Endothelial cell of umbilical vein (primary cell): ENCODE measurements around the gene PPTC7. TPM values are rescaled to one million over a fixed set of nuclear protein-coding genes. Genes with fewer than 3 reads are reported as not detected.

Experiments
- BruUV-seq: library from RNA; stranded (reverse); fragments of 400-500 nt; replicated peaks from 2 replicates; lab custom pipeline; 2021; lab: Mats Ljungman, UMichigan
- CTCF ChIA-PET: fragments of 300-600, 350-600 bp; sonication (Branson Sonifier 250); formaldehyde crosslinking; loops from one replicate; lab custom pipeline; 2021; ENCODE audit warnings: antibody characterized with exemption, inconsistent platforms; lab: Charles Lee
- POLR2A ChIA-PET: fragments of 300-600, 350-600 bp; sonication (Branson Sonifier 250); formaldehyde crosslinking; loops from one replicate; lab custom pipeline; 2021; ENCODE audit warnings: antibody characterized with exemption, inconsistent platforms; lab: Charles Lee
- DNase-seq: peaks from one replicate; pipeline ENCODE4 v3.0.0-alpha.2; 2011; ENCODE audit warnings: low read depth, low spot score
- FAIRE-seq: peaks from 2 replicates; lab custom pipeline; 2011; peaks lifted over from hg19 to GRCh38; lab: Jason Lieb, UNC
- H2AFZ ChIP-seq: 2 replicates; pipeline ENCODE4 v1.6.0; 2012; ENCODE audit warnings: low read depth, low read length, control low read depth, inconsistent platforms
- H3K27ac ChIP-seq: 2 replicates; pipeline ENCODE4 v1.5.1; 2011; ENCODE audit warnings: low read depth, mild to moderate bottlenecking, control low read depth, low read length, moderate library complexity; ENCODE audit not compliant: insufficient read depth
- H3K27me3 ChIP-seq, 2 experiments: 2 replicates each; pipeline versions ENCODE4 v1.6.0 to v1.6.1; 2011; ENCODE audit warnings: low read length in 2 of 2, mixed read lengths in 1 of 2; ENCODE audit not compliant: control insufficient read depth in 2 of 2, insufficient read depth in 2 of 2
- H3K36me3 ChIP-seq, 2 experiments: 2 replicates in 1 of 2; 3 replicates in 1 of 2; pipeline ENCODE4 v1.5.1; 2011; ENCODE audit warnings: low read length in 2 of 2, mild to moderate bottlenecking in 1 of 2, moderate library complexity in 1 of 2; ENCODE audit not compliant: control insufficient read depth in 2 of 2, insufficient read depth in 2 of 2; ENCODE audit errors: extremely low read depth in 1 of 2
- H3K4me1 ChIP-seq: 3 replicates; pipeline ENCODE4 v1.5.1; 2011; ENCODE audit warnings: mild to moderate bottlenecking, low read length; ENCODE audit not compliant: control insufficient read depth, insufficient read depth; ENCODE audit errors: extremely low read depth
- H3K4me2 ChIP-seq: 2 replicates; pipeline ENCODE4 v1.6.1; 2011; ENCODE audit warnings: low read length, control low read depth, mixed read lengths; ENCODE audit not compliant: insufficient read depth
- H3K4me3 ChIP-seq, 3 experiments: fragments of 200-600 bp in 1 of 3; sonication (generic), shearing (Covaris generic) in 1 of 3; replicated peaks in 1 of 3; 2 replicates each; pipeline ENCODE4 v1.5.1; 2011 to 2016; ENCODE audit warnings: control low read depth in 3 of 3, low read length in 3 of 3, mild to moderate bottlenecking in 2 of 3, inconsistent platforms in 1 of 3, low read depth in 1 of 3, moderate library complexity in 1 of 3; ENCODE audit not compliant: insufficient read depth in 1 of 3
- H3K79me2 ChIP-seq: 2 replicates; pipeline ENCODE4 v1.6.0; 2012; ENCODE audit warnings: low read length, inconsistent platforms; ENCODE audit not compliant: control insufficient read depth, insufficient read depth
- H3K9ac ChIP-seq: replicated peaks from 2 replicates; pipeline ENCODE3; 2011; ENCODE audit warnings: low read length, control low read depth; ENCODE audit not compliant: insufficient read depth; ENCODE audit errors: extremely low read depth
- H3K9me1 ChIP-seq: replicated peaks from 3 replicates; pipeline ENCODE4 v1.6.0; 2011; ENCODE audit warnings: mild to moderate bottlenecking, low read length; ENCODE audit not compliant: control insufficient read depth, insufficient read depth; ENCODE audit errors: extremely low read depth
- H3K9me3 ChIP-seq: replicated peaks from 2 replicates; pipeline ENCODE4 v1.5.1; 2012; ENCODE audit warnings: low read length, inconsistent platforms; ENCODE audit not compliant: control insufficient read depth, insufficient read depth
- H4K20me1 ChIP-seq: replicated peaks from 2 replicates; pipeline ENCODE3; 2011; ENCODE audit warnings: mild to moderate bottlenecking, low read length; ENCODE audit not compliant: control insufficient read depth, insufficient read depth; ENCODE audit errors: extremely low read depth
- CTCF ChIP-seq, 2 donors: IDR thresholded peaks; 1 replicate in 1 of 2; 2 replicates in 1 of 2; pipeline ENCODE4 v1.5.1; 2011; ENCODE audit warnings: low read length in 2 of 2, mild to moderate bottlenecking in 2 of 2, moderate library complexity in 2 of 2, control low read depth in 1 of 2, inconsistent platforms in 1 of 2, low read depth in 1 of 2; ENCODE audit not compliant: insufficient read depth in 1 of 2; ENCODE audit errors: extremely low read depth in 1 of 2
- EZH2 ChIP-seq: IDR thresholded peaks from 2 replicates; pipeline ENCODE4 v1.6.1; 2012; ENCODE audit warnings: borderline replicate concordance, low read depth, mild to moderate bottlenecking, moderate library complexity, low read length, inconsistent platforms; ENCODE audit not compliant: severe bottlenecking
- FOS ChIP-seq: IDR thresholded peaks from 2 replicates; pipeline ENCODE4 v1.6.1; 2011; ENCODE audit warnings: mild to moderate bottlenecking, low read length, moderate library complexity, borderline replicate concordance; ENCODE audit not compliant: insufficient read depth
- GATA2 ChIP-seq: IDR thresholded peaks from 2 replicates; pipeline ENCODE4 v1.7.0; 2011; ENCODE audit warnings: low read depth, mild to moderate bottlenecking, moderate library complexity, mixed read lengths, low read length; ENCODE audit not compliant: insufficient read length, insufficient read depth
- JUN ChIP-seq: IDR thresholded peaks from 2 replicates; pipeline ENCODE4 v1.6.1; 2011; ENCODE audit warnings: borderline replicate concordance, low read depth; ENCODE audit not compliant: insufficient read length, insufficient read depth
- MAX ChIP-seq: IDR thresholded peaks from 2 replicates; pipeline ENCODE4 v1.6.1; 2011; ENCODE audit not compliant: insufficient read depth, insufficient read length
- MYC ChIP-seq: IDR thresholded peaks from one replicate; pipeline ENCODE4 v1.6.1; 2011; ENCODE audit warnings: mild to moderate bottlenecking, low read depth, low read length
- POLR2A ChIP-seq: IDR thresholded peaks from 2 replicates; pipeline ENCODE4 v1.6.1; 2012; ENCODE audit warnings: low read depth, mild to moderate bottlenecking, control low read depth, low read length
- POLR2AphosphoS5 ChIP-seq: IDR thresholded peaks from 2 replicates; pipeline ENCODE4 v1.6.1; 2012; ENCODE audit warnings: low read depth, mild to moderate bottlenecking, control low read depth, low read length, moderate library complexity; ENCODE audit not compliant: insufficient read depth
- dilution Hi-C: fragments of 300-500 bp; cut with MboI; formaldehyde crosslinking; loops from one replicate; pipeline ENCODE4 v1.15.0; 2019; ENCODE audit warnings: low sequenced_read_pairs; ENCODE audit not compliant: extremely low pct_ligation_motif_present
- intact Hi-C: fragments of 100-400 bp; cut with micrococcal nuclease; formaldehyde crosslinking; loops from one replicate; pipeline ENCODE4 v1.10.0; 2022
- polyA plus RNA-seq, 4 experiments: library from polyadenylated mRNA; depleted of rRNA in 3 of 4; stranded (reverse) in 3 of 4; unstranded in 1 of 4; fragments of >200 nt; gene quantifications; 2 replicates each; pipeline versions ENCODE4 v1.2.1 to v1.2.3, GENCODE V29; 2011 to 2012; ENCODE audit warnings: missing spikeins in 1 of 4
- total RNA-seq: library from RNA; stranded (reverse); gene quantifications from 2 replicates; pipeline ENCODE4 v1.2.3, GENCODE V29; 2021

Gene PPTC7
- total and polyA plus RNA-seq, 2 donors (not counting 3 experiments of a cell fraction or from before 2014, with no cell fraction given): 8.4 to 15.2 TPM

GRCh38 chr12:110613071-110613770, 30.1 kb upstream of the PPTC7 start:
- no TSS peak for BruUV-seq
- intact Hi-C loops (no loop called here), dilution Hi-C loops (no loop called here)
- H3K27me3 ChIP-seq: no peaks in the 10 kb centered on the region
- DNase-seq (no peak), FAIRE-seq (no peak)
- ChIA-PET CTCF (interaction anchor here (0.5 to 2.0 kb wide), 13 partner anchors 9 to 275 kb away, joined by 3 to 12 read pairs (median 3); partner anchors contain the start of genes ARPC3, CCDC63, GPN3 and RAD9B), POLR2A (interaction anchor here (0.7 kb wide), 1 partner anchor 128 kb away, joined by 3 read pairs; no protein-coding TSS in a partner anchor)
- H3K27ac ChIP-seq: no peak overlapping the region
- H3K9me3 ChIP-seq: no peaks in the 10 kb centered on the region
- H3K79me2 ChIP-seq: no peaks in the 10 kb centered on the region
- TF ChIP-seq CTCF (IDR thresholded peaks at IDR 0.05; ENCODE audit: extremely low read depth in 1 of 2, insufficient read depth in 1 of 2, low read depth in 1 of 2, low read length in 2 of 2) (no peak), EZH2 (no peak), MYC (no peak)
- peak overlapping the region; percentile 43 for H3K4me2 ChIP-seq
- H3K4me3 ChIP-seq: peak overlapping the region; percentile 23 to 53 (median 51)
- H3K36me3 ChIP-seq: no peaks in the 10 kb centered on the region
- peak overlapping the region; percentile 71 for H3K9ac ChIP-seq
- no peaks in the 10 kb centered on the region for H4K20me1 ChIP-seq
- no peaks in the 10 kb centered on the region for H3K9me1 ChIP-seq
- H3K4me1 ChIP-seq: peaks cover 4% of the 10 kb centered on the region
- H2AFZ ChIP-seq: peak overlapping the region; percentile 82

- H3K4me2 ChIP-seq: no peak overlapping the region
- H3K4me3 ChIP-seq: no peak overlapping the region
- H3K27me3 ChIP-seq: no peaks in the 10 kb centered on the region
- no peaks in the 10 kb centered on the region for H4K20me1 ChIP-seq
- BruUV-seq: no TSS peak
- H3K79me2 ChIP-seq: no peaks in the 10 kb centered on the region
- no peaks in the 10 kb centered on the region for H3K4me1 ChIP-seq
- TF ChIP-seq FOS: no peak
- TF ChIP-seq JUN: no peak
- TF ChIP-seq MAX: no peak
- no peak for TF ChIP-seq GATA2
- TF ChIP-seq MYC: no peak
- TF ChIP-seq POLR2AphosphoS5: no peak
- TF ChIP-seq POLR2A: no peak
- FAIRE-seq: peak; percentile 8
- H3K36me3 ChIP-seq: no peaks in the 10 kb centered on the region
- intact Hi-C loops (no loop called here), dilution Hi-C loops (no loop called here)
- ChIA-PET POLR2A (no interaction called here), CTCF (interaction anchor here (0.9 to 1.2 kb wide), 3 partner anchors 138 to 175 kb away, joined by 3 to 5 read pairs (median 4); partner anchors contain the start of genes ARPC3, FAM216A and GPN3)
- H3K9me3 ChIP-seq: no peaks in the 10 kb centered on the region
- H3K9ac ChIP-seq: no peak overlapping the region
- DNase-seq: no peak
- no peaks in the 10 kb centered on the region for H3K9me1 ChIP-seq
- no peak overlapping the region for H2AFZ ChIP-seq
- H3K27ac ChIP-seq: no peak overlapping the region
Observed at GRCh38 chr12:110606253-110606611, 23.1 kb upstream of the PPTC7 start.
